ENCODE results near the gene TRIM26. TPM values are rescaled to one million over a fixed set of nuclear protein-coding genes. Genes with fewer than 3 reads are reported as not detected.

Gene TRIM26
- total RNA-seq, 1 donor: 29.3 TPM

DNA sequence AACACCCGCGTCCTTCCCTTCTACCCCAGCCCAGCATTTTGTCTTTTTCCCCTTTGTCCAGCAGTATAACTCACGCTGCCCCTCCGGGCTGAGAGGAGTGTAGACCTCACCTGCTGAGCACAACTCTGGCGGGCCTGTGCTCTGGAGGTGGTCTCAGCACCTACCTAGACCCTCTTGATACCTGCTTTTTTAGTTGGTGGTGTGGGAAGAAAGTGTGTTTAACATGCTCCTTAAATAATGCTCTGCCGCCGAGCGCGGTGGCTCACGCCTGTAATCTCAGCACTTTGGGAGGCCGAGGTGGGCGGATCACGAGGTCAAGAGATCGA lies 1.4 kb upstream of the TRIM26 start:
- H3K27me3 ChIP-seq (ENCODE audit: insufficient read depth, low read length): no peaks in the 10 kb centered on the region
- peak overlapping the region; percentile 78 for H3K27ac ChIP-seq (ENCODE audit: low read depth, low read length)
- no peaks in the 10 kb centered on the region for H3K36me3 ChIP-seq (ENCODE audit: insufficient read depth, low read length)
- no peaks in the 10 kb centered on the region for H3K9me3 ChIP-seq (ENCODE audit: low read depth, low read length)
- peaks cover 28% of the 10 kb centered on the region for H3K4me1 ChIP-seq (ENCODE audit: insufficient read depth, low read length)
- peaks cover 31% of the 10 kb centered on the region for H3K79me2 ChIP-seq (ENCODE audit: insufficient read depth, low read length)
- H3K4me2 ChIP-seq (ENCODE audit: insufficient read depth, low read length): peak overlapping the region; percentile 88
- TF ChIP-seq, protein P1, sequence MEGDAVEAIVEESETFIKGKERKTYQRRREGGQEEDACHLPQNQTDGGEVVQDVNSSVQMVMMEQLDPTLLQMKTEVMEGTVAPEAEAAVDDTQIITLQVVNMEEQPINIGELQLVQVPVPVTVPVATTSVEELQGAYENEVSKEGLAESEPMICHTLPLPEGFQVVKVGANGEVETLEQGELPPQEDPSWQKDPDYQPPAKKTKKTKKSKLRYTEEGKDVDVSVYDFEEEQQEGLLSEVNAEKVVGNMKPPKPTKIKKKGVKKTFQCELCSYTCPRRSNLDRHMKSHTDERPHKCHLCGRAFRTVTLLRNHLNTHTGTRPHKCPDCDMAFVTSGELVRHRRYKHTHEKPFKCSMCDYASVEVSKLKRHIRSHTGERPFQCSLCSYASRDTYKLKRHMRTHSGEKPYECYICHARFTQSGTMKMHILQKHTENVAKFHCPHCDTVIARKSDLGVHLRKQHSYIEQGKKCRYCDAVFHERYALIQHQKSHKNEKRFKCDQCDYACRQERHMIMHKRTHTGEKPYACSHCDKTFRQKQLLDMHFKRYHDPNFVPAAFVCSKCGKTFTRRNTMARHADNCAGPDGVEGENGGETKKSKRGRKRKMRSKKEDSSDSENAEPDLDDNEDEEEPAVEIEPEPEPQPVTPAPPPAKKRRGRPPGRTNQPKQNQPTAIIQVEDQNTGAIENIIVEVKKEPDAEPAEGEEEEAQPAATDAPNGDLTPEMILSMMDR (IDR thresholded peaks at IDR 0.05; ENCODE audit: extremely low read depth, low read depth, low read length): no peak
- H3K4me3 ChIP-seq (ENCODE audit: insufficient read depth, low read length): peak overlapping the region; percentile 79
- no peak for DNase-seq (ENCODE audit: insufficient read length, low spot score, missing footprints)
- peaks cover 10% of the 10 kb centered on the region for H4K20me1 ChIP-seq (ENCODE audit: insufficient read depth, low read length)
- peak overlapping the region; percentile 93 for H2AFZ ChIP-seq (ENCODE audit: low read length)

GRCh38 chr6:30213957-30214656 lies 901 bp upstream of the TRIM26 start:
- TF ChIP-seq, protein P1 (IDR thresholded peaks at IDR 0.05; ENCODE audit: extremely low read depth, low read depth, low read length): no peak
- peak; percentile 89 for DNase-seq (ENCODE audit: insufficient read length, low spot score, missing footprints)

DNA sequence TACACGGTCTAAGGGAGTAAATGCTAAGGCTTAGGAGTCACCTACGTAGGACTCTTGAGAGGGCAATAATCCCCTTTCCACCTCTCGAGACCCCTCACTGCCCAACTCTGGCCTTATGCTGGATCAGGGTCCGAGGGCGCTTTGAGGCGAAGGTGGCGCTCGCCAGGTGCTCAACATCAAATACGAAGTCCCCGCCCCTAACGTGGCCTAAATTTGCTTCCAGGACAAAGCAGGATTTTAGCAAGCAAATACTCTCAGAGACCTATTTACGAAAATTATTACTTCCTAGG lies 406 bp upstream of the TRIM26 start:
- H3K9me3 ChIP-seq (ENCODE audit: low read depth, low read length): no peaks in the 10 kb centered on the region
- H3K36me3 ChIP-seq (ENCODE audit: insufficient read depth, low read length): no peaks in the 10 kb centered on the region
- H3K4me3 ChIP-seq (ENCODE audit: insufficient read depth, low read length): peak overlapping the region; percentile 79
- TF ChIP-seq, protein P1 (IDR thresholded peaks at IDR 0.05; ENCODE audit: extremely low read depth, low read depth, low read length): no peak
- peaks cover 20% of the 10 kb centered on the region for H4K20me1 ChIP-seq (ENCODE audit: insufficient read depth, low read length)
- peaks cover 41% of the 10 kb centered on the region for H3K79me2 ChIP-seq (ENCODE audit: insufficient read depth, low read length)
- peak overlapping the region; percentile 93 for H2AFZ ChIP-seq (ENCODE audit: low read length)
- no peaks in the 10 kb centered on the region for H3K27me3 ChIP-seq (ENCODE audit: insufficient read depth, low read length)
- no peak for DNase-seq (ENCODE audit: insufficient read length, low spot score, missing footprints)
- H3K27ac ChIP-seq (ENCODE audit: low read depth, low read length): peak overlapping the region; percentile 78
- peak overlapping the region; percentile 88 for H3K4me2 ChIP-seq (ENCODE audit: insufficient read depth, low read length)
- peaks cover 28% of the 10 kb centered on the region for H3K4me1 ChIP-seq (ENCODE audit: insufficient read depth, low read length)

More at GRCh38 chr6:30213957-30214656, 901 bp upstream of the TRIM26 start:
- Histone ChIP-seq H3K27ac (ENCODE audit: low read depth, low read length) (peak overlapping the region; percentile 78), H3K36me3 (ENCODE audit: insufficient read depth, low read length) (no peaks in the 10 kb centered on the region), H3K4me3 (ENCODE audit: insufficient read depth, low read length) (peak overlapping the region; percentile 79), H3K4me1 (ENCODE audit: insufficient read depth, low read length) (peaks cover 28% of the 10 kb centered on the region), H3K79me2 (ENCODE audit: insufficient read depth, low read length) (peaks cover 36% of the 10 kb centered on the region), H3K9me3 (ENCODE audit: low read depth, low read length) (no peaks in the 10 kb centered on the region), H4K20me1 (ENCODE audit: insufficient read depth, low read length) (peaks cover 15% of the 10 kb centered on the region), H3K4me2 (ENCODE audit: insufficient read depth, low read length) (peak overlapping the region; percentile 88), H3K27me3 (ENCODE audit: insufficient read depth, low read length) (no peaks in the 10 kb centered on the region), H2AFZ (ENCODE audit: low read length) (peak overlapping the region; percentile 93)

DNA sequence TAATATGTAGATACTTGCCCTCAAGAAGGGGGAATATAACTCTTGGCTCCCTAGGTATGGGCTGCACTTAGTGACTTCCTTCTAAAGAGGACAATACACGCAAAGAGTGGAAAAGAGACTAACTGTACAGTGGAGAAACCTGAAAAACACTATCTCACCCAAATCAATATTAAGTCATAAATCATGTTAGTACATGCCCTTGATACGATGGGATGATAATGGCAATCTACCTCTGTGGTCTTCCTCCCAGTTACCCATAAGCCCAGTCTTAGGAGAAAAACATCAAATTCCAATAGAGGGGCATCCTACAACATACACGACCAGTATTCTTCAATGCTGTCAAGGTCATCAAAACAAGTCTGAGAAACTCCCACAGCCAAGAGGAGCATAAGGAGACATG lies 1.3 kb downstream of the TRIM26 start:
- Histone ChIP-seq H3K79me2 (ENCODE audit: insufficient read depth, low read length) (peaks cover 55% of the 10 kb centered on the region), H3K27ac (ENCODE audit: low read depth, low read length) (peak overlapping the region; percentile 97), H3K4me2 (ENCODE audit: insufficient read depth, low read length) (peak overlapping the region; percentile 88), H3K4me3 (ENCODE audit: insufficient read depth, low read length) (peak overlapping the region; percentile 79), H3K36me3 (ENCODE audit: insufficient read depth, low read length) (no peaks in the 10 kb centered on the region), H3K27me3 (ENCODE audit: insufficient read depth, low read length) (no peaks in the 10 kb centered on the region), H2AFZ (ENCODE audit: low read length) (no peak overlapping the region), H3K4me1 (ENCODE audit: insufficient read depth, low read length) (peaks cover 42% of the 10 kb centered on the region), H4K20me1 (ENCODE audit: insufficient read depth, low read length) (peaks cover 37% of the 10 kb centered on the region), H3K9me3 (ENCODE audit: low read depth, low read length) (no peaks in the 10 kb centered on the region)
- no peak for DNase-seq (ENCODE audit: insufficient read length, low spot score, missing footprints)
- TF ChIP-seq, protein P1 (IDR thresholded peaks at IDR 0.05; ENCODE audit: extremely low read depth, low read depth, low read length): no peak

Measured in osteoblast (primary cell).